Ovary (tissue), 3 donors: ENCODE results near the gene MAFG.

ENCODE experiments used
- POLR2A ChIP-seq: fragments of 450-650 bp; IDR thresholded peaks from one replicate; pipeline ENCODE4 v1.6.1; 2017; ENCODE audit warnings: antibody characterized with exemption, mild to moderate bottlenecking, moderate library complexity
- TF ChIP-seq, protein P1 (sequence below), 3 donors: fragments of 450-650 bp in 2 of 3; fragments of 200-600 bp in 1 of 3; IDR thresholded peaks; one replicate each; pipeline versions ENCODE4 v1.5.1 to v1.8.0; 2016 to 2022; ENCODE audit warnings: antibody characterized with exemption in 3 of 3, mild to moderate bottlenecking in 1 of 3
- donor health status: DM: no; HTN: no; CAD: no.

DNA sequence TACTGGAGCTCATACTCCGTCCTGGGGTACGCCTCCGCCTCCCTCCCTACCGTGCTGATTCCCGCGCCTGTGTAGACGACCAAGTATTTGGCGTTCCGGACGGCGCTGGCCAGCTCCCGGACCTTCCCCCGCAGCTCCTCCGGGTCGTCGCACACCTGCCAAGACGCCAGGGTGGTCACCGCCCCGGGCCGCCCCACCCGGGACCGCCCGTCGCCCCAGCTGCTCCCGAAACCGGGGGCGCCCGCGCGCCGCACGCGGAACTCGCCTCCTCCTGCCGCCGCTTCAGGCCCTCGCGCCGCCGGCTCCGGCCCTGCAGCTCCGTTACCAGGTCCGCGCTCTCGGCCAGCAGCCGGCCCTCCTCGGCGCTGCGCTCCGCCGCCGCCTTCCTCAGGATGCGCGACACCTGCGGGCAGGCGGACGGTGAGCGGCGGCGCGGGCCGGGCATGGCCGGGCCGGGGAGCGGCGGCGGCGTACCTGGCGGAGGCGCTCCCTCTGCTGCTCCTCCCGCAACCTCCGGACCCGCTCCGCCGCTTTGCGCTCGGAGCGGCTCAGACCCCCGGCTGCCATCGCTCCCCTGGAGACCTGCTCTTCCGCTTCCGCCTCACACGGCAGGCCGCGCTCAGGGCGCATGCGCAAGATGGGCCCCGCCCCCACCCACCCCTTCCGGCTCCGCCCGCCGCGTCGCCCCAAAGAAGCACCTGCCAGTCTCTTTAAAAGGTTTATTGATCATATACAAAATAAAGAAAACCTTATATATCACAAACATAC, 9.8 kb downstream of the MAFG start, which contains the start of gene SIRT7:
- TF ChIP-seq, protein P1, sequence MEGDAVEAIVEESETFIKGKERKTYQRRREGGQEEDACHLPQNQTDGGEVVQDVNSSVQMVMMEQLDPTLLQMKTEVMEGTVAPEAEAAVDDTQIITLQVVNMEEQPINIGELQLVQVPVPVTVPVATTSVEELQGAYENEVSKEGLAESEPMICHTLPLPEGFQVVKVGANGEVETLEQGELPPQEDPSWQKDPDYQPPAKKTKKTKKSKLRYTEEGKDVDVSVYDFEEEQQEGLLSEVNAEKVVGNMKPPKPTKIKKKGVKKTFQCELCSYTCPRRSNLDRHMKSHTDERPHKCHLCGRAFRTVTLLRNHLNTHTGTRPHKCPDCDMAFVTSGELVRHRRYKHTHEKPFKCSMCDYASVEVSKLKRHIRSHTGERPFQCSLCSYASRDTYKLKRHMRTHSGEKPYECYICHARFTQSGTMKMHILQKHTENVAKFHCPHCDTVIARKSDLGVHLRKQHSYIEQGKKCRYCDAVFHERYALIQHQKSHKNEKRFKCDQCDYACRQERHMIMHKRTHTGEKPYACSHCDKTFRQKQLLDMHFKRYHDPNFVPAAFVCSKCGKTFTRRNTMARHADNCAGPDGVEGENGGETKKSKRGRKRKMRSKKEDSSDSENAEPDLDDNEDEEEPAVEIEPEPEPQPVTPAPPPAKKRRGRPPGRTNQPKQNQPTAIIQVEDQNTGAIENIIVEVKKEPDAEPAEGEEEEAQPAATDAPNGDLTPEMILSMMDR (IDR thresholded peaks at IDR 0.05), result no peak
- no peak for TF ChIP-seq POLR2A
